ENCODE results near the gene CXADR.
"Not testable (repeated sequence)": the region's sequence is repeated elsewhere in the genome, so short reads cannot be mapped to it uniquely, and the experiment has no call there.

CXADR gene

DNA sequence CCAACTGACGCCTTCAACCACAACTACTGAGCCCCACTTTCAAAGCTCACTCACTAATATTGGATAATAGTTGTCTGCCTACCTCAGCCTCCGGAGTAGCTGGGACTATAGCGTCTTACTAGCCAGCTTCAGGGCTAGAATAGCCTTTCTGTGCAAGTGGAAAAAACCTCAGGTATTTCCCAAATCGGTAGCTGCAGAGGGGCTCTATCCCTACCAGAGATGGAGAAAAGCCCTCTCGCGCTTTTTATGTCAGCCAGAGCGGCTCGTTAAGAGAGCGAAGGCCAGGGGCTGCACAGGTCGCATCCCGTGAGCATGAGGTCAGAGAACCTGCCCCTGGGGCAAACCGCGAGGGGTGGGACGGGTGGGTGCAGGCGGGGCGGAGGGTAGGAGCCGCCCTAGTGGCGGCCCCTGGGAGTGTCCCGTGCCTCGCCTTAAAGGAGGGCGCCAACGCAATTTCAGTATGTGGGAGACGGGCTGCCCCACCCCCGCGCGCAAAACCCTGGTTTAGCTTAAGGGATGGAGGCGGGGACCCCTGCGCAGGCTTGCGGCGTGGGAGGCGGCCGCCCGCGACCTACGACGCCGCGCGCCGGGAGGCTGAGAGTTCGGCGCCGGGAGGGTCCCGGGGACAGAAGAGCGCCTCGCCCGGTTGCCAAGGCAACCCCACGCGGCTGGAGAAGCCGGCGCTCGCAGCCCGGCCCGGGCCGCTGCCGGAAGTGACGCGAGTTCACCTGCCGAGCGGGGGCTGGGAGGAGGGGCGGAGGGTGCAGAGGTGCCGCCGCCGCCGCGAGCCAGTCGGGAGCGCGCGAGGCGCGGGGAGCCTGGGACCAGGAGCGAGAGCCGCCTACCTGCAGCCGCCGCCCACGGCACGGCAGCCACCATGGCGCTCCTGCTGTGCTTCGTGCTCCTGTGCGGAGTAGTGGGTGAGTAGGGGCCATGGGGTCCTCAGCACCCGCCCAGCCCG is at the start of gene CXADR:
Gene CXADR (plus strand): TSS at position 791 of the 961 bp plus-strand sequence. CDS start 87 bp downstream, at position 878.
- peak; percentile 38 for DNase-seq (ENCODE audit: low read depth)

- no peak for DNase-seq (ENCODE audit: low read depth)
Observed at GRCh38 chr21:17466166-17466565, 46.7 kb upstream of the CXADR start.

- no peak for DNase-seq (ENCODE audit: low read depth)
Observed at GRCh38 chr21:17467392-17467791, 45.5 kb upstream of the CXADR start.

- no peak for DNase-seq (ENCODE audit: low read depth)
Observed at GRCh38 chr21:17467829-17468228, 45.0 kb upstream of the CXADR start.

DNA sequence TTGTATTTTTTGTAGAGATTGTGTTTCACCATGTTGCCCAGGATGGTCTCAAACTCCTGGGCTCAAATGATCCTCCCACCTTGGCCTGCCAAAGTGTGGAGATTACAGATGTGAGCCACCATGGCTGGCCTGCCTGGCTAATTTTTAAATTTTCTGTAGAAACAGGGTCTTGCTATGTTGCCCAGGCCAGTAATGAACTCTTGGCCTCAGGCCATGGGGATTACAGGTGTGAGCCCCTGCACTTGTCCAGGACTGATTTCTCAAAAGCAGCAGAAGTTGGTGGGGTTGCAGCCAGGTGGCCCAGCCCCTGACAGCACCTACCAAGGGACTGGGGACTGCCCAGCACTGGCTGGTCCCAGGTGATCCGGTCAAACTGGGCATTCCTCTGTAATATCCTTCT is 44.1 kb upstream of the CXADR start:
- DNase-seq (ENCODE audit: low read depth), result no peak

GRCh38 chr21:17469727-17470126 is 43.1 kb upstream of the CXADR start:
- no peak for DNase-seq (ENCODE audit: low read depth)

GRCh38 chr21:17472182-17472581 is 40.7 kb upstream of the CXADR start:
- no peak for DNase-seq (ENCODE audit: low read depth)

DNA sequence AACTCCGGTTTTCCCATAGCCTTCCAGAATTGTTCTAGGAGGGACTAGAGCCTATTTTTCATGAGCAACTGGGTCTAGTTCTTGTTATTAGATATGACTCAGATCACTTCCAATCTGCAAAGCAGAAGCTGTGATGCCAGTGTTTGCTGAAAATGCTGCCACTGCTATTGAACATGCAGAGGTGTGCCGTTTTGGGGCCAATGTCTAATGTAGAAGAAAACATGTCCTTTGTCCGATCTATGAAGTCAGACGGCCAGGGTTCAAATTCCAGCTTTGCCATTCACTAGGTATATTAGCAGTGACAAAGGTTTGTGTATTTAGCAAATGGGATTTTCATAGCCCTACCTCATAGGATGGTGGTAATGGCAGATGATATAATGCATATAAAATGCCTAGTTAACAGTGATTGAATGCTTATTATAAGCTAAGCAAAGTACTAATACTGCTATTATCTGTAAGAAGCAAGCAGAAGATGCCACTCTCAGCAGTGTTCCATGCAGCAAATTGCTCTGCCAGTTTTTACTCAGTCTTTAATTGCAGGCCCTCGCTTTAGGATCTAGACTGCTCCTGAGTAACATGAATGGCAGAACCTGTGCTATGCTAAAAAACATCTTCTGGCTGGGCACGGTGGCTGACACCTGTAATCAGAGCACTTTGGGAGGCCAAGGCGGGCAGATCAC is 40.1 kb upstream of the CXADR start:
- DNase-seq (ENCODE audit: low read depth), result no peak

DNA sequence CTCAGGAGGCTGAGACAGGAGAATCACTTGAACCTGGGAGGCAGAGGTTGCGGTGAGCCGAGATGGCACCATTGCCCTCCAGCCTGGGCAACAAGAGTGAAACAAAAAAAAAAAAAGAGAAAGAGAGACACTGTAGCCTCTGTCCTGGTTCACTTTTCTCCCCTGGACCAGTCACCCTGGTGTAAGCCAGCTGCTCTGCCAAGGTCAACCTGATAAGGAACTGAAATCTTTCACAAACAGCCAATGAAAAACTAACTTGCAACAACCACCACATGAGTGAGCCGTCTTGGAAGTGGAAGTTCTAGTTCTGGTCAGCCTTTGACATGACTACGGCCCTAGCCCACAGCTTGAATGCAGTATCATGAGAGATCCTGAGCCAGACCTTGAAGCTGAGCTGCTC is 36.8 kb upstream of the CXADR start:
- DNase-seq (ENCODE audit: low read depth), result no peak

DNA sequence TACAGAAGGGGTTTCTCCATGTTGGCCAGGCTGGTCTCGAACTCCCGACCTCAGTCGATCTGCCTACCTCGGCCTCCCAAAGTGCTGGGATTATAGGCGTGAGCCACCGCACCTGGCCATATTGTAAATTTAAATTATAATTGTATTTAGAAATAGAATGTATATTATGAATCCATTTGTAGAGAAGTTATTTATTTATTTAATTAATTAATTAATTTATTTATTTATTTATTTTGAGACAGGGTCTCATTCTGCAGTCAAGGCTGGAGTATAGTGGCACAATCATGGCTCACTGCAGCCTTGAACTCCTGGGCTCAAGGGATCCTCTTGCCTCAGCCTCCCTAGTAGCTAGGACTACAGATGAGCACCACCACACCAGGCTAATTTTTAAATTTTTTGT is 34.7 kb upstream of the CXADR start:
- DNase-seq (ENCODE audit: low read depth), result not testable (repeated sequence)

DNA sequence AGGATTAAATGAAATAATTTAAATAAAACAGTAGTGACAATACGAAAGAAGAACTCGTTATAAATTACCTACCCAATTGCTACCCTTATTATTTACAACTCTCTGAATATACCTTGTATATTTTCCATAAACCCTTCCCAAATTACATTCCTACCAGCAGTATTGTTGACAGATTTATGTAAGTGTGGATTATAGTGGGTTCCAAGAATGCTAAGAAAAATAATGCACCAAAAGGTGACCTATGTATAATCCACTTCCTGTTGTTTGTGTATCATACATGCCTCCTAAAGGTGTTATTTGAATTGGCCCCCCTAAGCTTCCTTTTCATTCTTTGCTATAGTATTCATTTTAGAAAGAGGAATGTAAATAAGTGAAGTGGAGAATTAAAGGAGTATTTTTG is 33.2 kb upstream of the CXADR start:
- DNase-seq (ENCODE audit: low read depth), result no peak

DNA sequence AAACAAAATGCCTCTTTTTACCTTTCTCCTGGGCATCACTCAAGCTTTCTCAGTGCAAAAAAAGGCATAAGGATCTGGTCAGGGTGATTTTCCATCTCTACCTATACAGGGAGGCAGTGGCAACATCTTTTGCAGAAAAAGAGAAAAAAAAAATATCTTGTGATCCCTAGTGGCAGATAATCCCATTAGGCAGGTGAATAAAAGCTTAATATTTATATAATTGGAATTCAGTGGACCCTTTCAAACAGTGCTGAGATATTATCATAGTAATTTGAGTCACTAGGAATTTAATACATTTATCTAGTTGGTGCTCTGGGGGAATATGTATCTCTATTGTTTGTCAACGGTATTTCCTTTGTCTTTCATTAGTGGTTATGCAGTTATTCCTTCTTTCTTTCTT is 29.9 kb upstream of the CXADR start:
- DNase-seq (ENCODE audit: low read depth), result no peak

DNA sequence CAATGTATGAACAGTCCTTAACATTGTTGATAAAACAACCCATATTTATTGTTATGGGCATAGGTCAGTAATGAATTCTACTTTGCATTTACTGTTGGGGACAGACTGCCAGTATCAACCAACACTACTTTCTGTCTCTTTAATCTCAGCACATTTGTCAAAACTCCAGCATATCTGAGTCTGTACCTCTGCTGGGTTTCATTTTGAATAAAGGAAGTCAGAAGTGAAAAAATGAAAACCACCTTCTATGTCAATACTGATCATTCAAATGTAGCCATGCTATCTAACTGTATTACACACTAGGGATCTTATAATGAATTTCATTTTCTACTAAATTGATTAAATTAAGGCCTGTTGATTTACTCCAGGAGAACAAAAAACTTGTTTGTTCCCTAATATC is 24.2 kb upstream of the CXADR start:
- no peak for DNase-seq (ENCODE audit: low read depth)

- not testable (repeated sequence) for DNase-seq (ENCODE audit: low read depth)
Observed at GRCh38 chr21:17489565-17489964, 23.3 kb upstream of the CXADR start.

- no peak for DNase-seq (ENCODE audit: low read depth)
Observed at GRCh38 chr21:17491716-17492414, 21.0 kb upstream of the CXADR start.

GRCh38 chr21:17492415-17493168 is 20.3 kb upstream of the CXADR start:
- DNase-seq (ENCODE audit: low read depth), result no peak

DNA sequence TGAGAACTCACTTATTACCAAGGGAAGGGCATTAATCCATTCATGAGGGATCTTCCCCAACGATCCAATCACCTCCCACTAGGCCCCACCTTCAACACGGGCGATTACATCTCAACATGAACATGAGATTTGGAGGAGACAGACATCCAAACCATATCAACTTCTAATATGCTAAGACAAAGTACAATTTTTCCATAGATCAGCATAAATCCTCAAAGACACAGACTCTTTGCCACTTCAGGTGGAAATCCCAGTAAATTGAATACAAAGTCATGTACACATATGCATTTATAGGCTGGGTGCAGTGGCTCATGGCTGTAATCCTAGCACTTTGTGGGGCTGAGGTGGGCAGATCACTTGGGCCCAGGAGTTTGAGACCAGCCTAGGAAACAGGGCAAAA is 18.8 kb upstream of the CXADR start:
- no peak for DNase-seq (ENCODE audit: low read depth)

- DNase-seq (ENCODE audit: low read depth), result no peak
Observed at GRCh38 chr21:17495680-17496079, 17.2 kb upstream of the CXADR start.

DNA sequence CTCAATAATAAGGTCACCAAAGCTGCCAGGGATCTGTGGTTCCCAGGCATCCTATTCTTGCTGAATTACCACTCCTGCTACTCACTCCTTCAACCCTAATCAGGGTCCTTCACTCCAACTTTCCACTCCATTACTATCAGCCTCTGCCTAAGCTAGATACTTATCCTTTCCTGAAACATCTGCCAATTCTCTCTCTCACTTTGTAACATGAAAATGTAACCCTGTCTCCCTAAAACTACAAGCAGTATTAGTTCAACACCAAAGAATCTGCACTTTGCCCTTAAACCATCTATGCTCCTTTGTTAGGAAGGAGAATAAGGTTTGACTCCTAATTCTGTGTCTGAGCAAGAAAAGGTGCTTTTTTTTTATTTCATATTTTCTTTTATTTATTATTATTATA is 15.5 kb upstream of the CXADR start:
- DNase-seq (ENCODE audit: low read depth), result no peak

DNA sequence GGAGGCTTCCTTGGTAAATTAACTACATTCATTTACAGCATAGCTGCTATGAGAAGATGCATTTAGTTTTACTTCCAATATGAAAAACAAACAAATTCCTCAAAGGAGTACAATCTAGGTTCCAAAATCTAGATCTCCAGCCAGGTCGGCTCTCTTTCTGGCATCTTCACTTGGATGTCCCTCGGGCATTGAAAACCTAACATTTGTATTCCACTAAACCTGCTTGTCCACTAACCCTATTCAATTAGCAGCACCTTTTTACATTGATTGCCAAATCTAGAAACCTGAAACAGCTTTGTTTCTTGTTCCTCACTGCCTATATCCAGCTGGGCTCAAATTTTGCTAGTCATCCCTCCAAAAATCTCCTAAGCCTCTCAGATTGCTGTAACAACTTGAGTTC is 14.3 kb upstream of the CXADR start:
- no peak for DNase-seq (ENCODE audit: low read depth)

- no peak for DNase-seq (ENCODE audit: low read depth)
Observed at GRCh38 chr21:17501107-17502006, 11.5 kb upstream of the CXADR start.
